ENCODE measurements around the gene TRAF3.
"Not testable (repeated sequence)": the region's sequence is repeated elsewhere in the genome, so short reads cannot be mapped to it uniquely, and the experiment has no call there.

TRAF3 gene

DNA sequence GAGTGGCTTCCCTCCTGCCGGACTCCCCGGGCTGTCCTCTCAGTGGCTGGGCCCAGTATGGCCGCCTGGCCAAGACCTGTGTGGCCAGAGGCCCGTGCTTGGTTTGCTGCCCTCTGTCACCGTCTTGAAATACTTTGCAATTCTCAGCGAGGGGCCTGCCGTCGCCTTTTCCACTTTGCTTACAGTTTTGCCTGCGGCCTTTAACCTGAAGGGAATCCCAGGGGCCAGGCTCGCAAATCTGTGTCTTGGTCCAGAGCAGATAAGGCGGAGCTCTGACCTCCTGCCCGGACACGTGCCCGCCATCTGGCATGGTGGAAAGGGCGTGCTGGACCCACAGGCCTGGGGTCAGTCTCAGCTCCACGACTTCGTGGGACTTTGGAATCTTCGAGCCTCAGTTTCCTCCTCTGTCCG, 134.3 kb downstream of the TRAF3 start:
- no peak for DNase-seq

DNA sequence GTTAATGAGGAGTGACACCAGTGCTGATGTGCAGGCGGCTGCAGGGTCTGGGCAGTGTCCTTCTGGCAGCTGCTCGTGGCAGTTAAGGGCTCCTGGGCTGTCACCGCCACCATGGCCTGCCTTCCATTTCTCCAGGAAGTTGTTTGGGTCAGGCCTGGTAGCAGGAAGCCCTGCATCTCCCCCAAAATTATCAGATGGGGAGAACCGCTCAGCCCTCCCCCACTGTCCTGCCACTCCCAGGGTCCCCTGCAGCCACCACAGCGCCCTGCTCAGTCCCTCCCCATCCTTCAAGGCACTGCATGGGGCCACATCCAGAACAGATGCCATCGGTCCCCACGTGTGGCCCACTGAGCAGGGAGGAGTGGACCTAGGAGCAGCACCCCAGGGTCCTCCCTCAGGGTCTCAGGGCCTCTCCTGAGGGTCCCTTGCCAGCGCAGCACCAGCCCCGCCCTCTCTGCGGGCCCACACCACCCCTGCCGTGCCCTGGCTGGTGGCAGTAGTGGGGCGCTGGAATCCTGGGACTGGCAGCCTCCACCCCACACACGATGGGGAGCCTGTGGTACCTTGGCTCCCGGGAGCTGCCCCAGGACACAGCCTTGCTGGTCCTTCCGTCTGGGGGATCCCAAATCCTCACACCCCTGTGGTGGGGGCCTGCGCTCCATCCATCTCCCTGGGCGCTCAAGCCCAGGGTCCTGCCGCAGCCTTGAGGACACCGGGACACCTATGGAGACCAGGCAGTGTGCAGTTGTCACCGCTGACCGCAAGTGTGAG, 134.9 kb downstream of the TRAF3 start:
- no peak for DNase-seq

DNA sequence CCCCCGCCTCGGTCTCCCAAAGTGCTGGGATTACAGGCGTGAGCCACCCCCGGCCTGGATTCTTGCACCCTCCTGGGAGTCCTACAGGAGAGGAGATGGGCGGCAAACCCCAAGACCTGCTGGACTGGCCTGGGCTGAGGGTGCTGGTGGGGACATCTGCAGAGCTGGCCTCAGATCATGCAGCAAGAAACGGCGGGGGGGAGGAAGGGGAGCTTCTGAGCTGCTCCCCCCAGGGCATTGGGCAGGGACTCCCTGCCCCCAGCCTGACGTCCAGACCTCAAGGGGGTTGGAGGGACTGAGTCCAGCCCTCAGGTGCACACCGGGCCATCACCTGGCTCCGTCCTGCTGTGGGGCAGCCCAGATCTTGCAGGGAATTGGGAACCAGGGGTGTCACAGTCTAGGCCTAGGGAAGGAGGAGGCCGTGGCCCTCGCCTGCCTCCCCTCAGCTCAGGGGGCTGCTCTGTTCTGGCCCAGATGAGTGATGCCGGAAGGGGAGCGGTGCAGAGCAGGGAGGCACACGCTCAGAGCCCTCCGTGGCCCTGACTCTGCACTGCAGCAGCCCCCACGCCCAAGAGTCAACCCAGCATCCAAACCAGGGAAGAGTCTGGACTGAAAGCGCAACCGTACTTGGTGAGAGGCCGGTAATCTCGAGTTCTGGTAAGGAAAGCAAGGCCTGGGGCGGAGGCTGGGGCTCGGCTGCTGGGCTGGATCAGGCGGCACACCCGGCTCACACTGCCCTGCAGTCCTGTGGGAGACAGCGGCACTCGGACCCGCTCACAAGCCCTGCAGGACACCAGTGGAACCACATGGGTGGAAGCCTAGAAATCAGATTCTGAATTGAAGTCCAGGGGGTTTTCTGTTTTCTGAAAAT, 136.3 kb downstream of the TRAF3 start:
- no peak for DNase-seq

DNA sequence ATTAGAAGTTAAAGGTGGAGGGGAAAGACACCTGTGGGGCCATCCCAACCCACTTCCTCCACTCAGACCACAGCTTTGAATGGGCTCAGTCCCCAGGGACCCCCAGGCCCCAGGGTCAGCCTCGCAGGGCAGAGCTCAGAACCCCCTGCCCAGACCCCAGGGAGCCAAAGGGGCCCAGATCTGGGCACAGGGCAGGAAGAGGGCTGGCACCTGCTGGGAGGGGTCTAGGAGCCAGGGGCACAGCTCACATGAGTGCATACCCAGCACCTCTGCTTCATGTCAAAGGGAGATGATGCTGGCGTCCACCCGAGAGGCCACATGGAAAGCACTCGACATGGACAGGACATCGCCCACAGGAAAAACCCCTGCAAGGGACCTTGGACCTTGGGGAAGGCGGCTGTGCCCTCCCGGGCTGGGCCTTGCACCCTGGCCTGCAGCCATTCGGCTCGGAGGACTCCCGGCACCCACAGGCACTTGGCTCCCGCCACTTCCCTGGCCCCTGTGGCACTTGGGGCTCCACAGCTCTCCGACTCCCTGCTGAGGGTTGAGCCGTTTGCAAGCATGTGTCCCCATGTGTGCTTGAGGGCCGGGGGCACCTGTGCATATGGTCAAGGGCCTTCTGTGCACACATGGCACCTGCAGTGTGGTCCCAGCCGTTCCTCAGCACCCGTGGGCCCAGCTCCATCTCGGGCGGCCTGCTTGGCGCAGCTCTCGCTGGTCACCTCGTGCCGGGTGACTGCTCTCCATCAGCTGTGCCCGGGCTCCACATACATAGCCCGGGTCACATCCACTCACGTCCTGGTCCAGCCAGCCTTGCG, 137.4 kb downstream of the TRAF3 start:
- no peak for DNase-seq

DNA sequence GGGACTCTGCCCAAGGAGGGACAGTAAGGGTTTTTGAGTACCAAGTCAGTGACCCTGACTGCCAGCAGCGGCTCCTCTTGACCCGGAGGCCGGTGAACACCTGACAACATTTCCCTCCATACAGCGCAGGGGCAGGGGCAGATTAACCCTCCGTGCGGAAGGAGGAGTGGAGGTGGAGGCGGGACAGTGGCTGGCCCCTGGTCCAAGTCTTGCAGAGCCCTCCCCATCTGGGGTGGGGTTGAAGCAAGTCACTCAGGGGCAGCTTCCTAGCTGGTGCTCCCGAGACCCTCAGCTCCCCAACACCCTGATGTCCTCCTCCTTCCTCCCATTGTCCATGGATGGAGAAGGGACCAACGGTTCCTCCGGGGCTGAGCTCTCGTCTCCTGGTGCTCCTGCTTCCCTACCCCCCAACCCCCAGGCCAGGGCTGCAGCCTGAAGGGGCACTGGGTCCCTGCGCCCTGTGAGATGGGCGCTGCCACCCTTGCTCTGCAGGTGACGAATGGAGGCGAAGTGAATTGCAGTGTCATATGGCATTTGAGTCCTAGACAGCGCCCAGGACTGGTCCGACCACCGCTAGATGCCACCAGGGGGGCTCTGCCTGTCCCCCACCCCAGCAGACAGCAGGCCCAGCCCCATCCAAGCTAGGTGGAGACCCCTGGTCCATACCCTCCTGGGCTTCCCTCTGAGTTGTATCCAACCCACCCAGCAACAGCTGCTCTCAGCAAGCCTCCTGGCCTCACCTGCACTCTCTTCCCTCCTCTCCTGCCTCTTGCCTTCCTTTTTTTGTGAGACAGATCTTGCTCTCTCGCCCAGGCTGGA, 138.3 kb downstream of the TRAF3 start:
- DNase-seq = no peak

DNA sequence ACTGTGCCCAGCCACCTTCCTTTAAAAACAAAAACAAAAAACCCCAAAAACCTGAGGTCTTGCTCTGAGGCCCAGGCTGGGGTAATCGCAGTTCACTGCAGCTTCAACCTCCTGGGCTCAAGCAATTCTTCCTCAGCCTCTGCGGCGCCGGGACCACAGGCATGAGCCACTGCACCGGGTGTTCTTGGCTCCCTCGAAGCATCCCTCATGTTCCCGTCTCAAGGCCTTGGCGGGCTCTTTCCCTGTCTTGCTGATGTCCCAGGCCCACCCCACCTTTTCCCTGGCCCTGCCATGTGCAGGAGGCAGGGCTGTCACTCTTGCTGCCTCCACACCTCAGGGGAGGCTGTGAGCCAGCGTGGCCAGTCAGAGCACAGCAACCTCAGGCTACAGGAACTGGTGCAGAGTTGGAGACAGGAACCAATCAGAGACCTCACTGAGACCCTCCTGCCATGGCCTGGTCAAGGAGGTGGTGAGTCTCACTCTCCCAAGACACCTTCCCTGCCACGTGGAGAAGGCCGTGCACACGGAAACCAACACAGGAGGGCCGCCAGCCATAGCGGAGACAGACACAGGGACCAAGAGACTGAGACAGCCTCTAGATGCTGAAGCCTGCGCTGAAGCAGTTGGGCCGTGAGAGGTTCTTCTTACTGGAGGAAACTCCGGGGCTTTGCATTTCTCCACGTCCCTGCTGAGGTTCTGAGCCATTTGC, 139.3 kb downstream of the TRAF3 start:
- DNase-seq = no peak

DNA sequence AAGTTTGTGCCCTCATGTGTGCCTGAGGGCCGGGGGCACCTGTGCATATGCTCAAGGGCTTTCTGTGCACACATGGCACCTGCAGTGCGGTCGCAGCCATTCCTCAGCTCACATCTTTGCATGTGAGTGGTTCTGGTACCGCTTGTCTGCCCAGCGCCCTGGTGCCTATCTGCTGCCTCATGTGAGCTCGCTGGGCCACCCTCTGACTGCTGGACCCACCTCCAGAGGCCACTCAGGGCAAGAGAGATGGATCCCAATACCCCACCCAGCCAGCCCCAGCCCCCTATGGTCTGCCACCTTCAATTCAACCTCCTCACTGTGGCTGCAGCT, 139.8 kb downstream of the TRAF3 start:
- DNase-seq = no peak

DNA sequence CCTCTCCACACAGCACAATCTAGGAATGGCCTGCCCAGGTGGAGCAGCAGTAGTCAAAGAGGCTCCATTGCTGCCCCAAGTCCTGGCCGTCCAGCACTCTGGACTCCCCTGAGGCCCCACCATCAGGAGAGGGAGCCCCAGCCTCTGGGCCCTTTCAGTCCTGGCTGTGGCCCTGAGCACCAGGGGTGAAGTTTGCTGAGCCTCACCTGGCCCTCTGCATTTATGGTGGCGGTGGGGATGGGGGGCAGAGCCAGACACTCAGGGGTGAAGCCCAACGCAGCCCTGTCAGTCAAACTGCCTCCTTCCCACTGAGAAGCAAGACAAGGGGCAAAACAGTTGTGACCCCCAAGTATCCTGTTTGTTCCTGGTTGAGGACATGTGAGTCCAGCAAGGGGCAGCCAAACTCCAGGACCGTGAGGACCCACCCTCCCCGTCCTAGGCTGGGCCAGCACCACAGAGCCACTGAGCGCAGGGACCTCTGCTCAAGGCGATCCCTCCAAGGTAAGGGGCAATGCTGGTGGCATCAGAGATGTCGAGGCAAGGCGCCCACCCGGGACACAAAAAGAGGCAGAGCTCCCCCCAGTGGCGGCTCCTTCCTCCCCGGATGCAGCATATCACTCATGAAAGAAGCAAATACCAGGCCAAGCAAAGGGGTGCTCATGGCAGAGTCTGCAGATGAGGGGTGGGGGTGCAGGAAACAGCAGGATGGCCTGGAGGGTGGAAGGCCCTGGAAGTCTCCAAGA, 140.4 kb downstream of the TRAF3 start:
- peak; percentile 16 for DNase-seq

DNA sequence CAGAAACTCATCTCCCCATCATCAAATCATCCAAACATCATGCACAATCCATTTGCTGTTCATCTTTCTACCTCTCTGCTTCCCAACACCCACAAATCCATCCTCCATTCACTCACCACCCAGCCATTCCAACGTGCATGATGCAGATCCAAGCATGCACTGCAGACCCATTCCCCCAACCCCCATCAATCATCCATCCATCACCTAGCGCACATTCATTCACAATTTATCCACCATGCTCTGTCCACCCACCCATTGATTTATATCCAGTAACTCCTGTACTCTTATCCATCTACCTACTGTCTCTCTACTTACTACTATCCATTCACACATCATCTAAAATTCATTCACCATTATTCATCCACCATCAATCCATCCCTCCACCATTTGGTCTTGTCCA, 141.2 kb downstream of the TRAF3 start:
- DNase-seq = no peak

DNA sequence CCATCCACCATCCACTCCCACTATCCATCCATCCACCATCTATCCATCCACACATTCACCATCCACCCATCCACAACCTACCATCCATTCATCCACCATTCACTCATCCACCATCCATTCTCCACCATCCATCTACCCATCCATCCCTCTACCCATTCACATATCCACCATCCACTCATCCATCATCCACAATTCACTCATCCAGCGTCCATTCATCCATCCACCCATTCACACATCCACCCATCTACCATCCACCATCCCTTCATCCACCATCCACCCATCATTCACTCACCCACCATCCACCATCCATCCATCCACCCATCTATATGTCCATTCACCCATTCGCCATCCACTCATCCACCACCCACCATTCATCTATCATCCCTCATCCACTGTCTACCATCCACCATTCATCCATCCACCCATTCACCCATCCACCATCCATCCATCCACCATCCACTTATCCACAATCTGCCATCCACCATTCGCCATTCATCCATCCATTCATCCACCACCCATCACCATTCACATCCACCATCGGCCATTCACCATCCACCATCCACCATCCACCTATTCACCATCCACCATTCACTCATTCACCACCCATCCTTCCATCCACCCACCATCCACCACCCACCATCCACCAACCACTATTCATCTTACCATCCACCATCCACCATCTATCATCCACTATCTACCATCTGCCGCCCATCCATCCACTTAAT, 143.2 kb downstream of the TRAF3 start:
- no peak for DNase-seq

DNA sequence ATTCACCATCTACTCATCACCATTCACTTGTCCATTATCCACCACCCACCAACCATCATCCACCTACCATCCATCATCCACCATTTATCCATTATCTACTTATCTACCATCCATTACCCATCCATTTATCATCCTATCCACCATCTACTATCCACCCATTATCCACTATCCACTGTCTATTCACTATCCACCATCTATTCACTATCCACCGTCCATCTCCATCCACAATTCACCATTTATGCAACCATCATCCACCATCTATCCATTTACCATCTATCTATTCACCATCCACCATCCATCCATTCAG, 143.7 kb downstream of the TRAF3 start:
- no peak for DNase-seq

DNA sequence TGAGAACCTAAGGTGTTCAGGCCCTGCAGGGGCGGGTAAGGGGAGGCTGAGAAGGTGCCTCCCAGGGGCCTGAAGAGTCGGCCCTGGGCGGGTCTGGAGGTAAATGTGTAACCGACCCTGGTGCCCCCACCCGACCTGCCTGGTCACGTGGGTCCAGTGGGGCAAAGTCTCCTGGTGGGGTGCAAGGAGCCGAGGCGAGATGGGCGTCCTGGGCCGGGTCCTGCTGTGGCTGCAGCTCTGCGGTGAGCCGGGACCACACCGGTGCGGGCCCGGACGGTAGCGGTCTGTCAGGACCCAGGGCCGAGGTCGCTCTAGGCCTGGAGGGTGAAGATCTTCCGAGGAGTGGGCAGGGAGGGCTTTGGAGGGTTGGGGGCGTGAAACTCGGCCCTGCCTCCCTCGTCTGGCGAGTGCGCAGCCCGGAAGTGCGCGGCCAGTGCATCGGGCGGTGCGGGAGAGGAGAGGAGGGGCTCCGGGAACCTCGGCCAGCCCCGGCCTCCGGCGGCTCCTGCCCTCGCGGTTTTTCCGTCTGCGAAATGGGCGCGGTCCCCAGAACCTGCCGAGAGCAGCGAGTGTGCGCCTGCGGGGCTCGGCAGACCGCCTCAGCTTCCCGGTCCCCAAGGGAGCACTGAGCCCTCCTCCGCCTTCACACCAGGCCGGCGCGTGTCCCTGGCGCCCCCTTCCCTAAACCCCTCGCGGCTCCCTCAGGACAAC, 145.4 kb downstream of the TRAF3 start, which contains the start of gene AMN:
AMN (plus strand) TSS at position 174 of the 711 bp plus-strand sequence; CDS start at position 200, 26 bp downstream.
- no peak for DNase-seq

DNA sequence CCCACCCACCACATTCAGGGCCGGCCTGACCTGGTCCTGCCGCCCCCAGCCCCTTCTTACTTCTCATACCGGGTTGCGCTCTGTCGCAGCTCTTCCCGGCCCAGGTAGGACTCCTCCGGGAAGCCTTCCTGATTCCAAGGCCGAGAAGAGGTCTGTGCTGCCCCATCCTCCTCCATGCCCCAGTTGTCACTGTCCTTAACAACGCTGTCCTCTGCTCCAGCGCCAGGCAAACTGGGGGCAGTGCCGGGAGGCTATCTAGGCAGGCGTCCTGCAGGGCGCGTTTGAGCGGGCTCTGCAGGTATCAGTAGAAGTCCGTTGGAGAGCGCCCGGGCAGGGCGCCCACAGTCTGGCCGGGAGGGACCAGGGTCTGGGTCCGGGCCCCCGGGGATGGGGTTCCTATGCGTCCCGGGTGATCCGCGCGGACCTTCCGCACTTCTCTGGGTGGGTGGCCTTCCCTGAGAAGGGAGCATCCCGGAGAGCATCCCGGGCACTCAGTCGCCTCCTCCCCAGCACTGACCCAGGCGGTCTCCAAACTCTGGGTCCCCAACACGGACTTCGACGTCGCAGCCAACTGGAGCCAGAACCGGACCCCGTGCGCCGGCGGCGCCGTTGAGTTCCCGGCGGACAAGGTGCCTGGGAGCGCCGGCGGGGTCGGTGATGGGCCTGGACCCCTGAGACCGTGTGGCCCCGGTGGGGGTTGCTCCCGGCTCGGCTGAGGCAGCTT, 146.1 kb downstream of the TRAF3 start:
- no peak for DNase-seq

DNA sequence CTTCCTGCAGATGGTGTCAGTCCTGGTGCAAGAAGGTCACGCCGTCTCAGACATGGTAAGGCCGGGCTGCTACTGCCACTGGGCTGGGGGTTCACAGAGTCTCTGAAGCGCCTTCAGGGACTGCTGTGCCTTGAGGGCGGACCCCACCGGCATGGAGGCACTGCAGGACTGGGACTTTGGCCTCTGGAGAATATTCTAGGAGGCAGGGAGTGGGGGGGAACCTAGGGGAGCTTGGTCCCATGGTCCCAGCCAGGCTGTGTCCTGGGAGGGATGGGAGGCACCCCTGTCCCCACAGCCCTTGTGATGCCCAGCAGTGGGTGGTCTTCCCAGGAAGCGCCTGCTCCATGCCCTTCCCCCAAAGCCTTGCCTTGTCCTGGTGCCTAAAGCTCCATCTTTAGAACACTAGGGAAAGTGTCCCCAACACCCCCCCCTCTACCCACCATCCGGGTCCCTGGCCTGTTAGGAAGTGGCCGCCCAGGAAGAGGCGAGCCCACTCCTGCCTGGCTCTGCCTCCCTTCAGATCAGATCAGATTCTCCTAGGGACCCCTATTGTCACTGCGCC, 146.8 kb downstream of the TRAF3 start:
- no peak for DNase-seq

DNA sequence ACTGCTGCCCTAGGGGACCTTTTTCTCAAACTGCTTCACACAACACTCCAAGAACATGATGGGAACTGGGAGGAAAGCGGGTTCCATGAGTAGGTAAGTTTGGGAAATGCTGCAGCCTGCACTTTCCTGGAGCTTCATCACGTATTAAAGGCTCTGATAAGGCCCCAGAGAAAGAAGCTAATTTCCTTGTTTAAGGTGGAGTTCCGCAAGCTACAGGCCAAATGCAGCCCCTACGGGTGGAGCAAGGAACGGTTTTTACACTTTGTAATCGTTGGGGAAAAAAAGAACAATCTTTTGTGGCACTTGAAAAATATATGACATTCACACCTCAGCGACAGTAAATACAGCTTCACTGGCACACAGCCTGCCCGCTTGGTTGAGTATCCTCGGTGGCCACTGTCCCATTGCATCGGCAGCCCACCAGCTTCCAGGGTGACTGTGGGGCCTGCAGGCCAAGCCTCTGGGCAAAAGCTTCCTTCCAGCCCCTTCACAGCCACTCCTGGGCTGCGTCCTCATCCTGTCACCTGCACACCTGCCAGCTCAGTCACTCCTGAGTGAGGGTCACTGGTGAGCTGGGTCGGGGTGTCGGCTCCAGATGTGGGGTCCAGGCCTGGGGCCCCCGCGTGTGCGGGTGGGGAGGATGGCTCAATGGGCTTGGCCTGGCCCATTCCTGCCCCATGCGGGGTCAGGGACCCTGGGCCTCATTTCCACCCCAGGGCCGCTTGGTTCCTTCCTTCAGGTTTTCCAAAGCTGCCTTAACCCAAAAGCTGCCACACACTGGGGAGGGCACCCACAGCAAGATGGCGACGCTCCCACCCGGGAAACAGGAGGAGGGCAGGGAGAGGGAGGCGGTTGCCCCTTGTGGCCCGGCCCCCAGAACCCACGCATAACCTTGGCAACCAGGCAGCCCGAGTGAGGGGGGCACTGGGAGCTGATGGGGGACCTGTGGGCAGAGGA, 147.7 kb downstream of the TRAF3 start:
- no peak for DNase-seq

DNA sequence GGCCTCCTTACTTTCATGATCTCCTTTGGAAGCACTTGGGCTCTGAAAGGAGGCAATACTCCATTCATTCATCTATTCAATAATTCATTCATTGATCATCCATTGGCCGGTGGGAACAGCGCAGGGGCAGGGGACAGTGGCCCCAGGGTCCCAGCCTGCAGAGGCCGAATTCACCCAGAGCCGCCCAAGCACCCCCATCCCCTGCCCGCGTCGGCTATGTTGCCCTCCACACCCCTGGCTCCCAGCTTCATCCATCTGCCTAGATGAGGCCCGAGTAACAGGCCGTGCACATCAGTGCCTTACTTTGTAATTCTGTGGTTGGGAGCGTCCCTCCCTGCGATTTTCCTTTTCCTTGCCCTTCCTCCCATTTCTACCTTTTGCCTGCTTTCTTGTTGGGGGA, 148.4 kb downstream of the TRAF3 start:
- no peak for DNase-seq

DNA sequence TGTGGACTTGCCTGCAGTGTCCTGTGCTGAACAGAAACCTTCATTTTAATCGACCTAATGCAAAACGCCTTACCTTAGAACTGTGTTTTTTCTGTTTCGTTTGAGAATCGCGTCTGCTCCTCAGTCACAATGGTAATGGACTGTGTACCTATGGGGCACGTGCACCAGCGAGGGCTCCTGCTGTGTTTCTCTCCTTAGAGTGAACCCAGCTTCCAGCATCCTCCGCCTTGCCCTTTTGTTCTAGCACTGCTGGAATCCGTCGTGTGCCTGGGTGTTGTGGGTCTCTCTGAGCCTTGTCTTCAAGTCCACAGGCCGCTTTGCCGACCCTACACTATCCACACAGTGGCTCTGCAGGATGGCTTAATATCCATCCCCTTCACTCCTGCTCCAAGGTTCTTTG, 148.9 kb downstream of the TRAF3 start:
- no peak for DNase-seq

DNA sequence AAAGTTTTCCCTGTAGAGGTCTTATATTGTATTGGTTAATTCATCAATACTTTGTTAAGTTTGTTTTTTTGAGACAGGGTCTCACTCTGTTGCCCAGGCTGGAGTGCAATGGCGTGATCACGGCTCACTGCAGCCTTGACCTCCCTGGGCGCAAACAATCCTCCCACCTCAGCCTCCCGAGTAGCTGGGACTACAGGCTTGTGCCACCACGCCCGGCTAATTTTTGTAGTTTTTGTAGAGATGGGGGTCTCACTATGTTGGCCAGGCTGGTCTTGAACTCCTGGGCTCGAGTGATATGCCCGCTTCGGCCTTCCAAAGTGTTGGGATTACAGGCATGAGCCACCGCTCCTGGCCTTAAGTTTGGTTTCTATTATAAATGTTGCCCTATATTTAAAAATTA, 149.6 kb downstream of the TRAF3 start:
- not testable (repeated sequence) for DNase-seq
